Measurements from ENCODE around the gene HGFAC.

The HGFAC gene

DNA sequence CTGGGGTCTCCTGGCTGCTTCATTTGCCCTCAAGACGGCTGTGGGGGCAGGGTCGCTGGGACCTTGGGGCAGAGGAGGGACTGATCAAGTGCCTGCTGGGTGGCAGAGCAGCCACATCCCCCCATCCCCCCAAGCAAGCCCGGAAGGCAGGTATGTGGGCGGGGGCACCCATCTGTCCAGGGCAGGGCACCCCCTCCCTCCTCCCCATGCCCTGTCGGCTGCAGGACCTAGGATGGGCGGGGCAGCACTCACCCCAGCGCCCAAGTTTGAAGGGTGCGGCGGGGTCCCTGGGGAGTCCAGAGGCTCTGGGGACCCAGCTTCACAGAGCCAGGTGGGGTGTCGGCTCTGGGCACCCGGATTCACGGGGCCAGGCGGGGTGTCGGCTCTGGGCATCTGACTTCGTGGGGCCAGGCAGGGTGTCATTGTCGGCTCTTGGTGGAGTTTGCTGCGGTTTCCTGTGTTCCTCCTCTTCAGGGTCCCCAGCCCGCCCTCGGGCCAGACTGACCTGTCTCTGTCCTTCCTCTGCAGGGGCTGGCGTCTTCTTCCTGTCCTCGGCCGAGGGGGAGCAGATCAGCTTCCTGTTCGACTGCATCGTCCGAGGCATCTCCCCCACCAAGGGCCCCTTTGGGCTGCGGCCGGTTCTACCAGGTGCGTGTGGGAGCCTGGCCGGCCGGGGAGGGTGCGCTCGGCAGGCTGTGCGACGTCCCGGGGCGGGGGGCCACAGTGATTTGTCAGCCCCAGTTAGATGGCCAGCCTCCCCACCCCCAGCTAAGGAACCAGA, 43.4 kb downstream of the HGFAC start:
- DNase-seq: no peak

DNA sequence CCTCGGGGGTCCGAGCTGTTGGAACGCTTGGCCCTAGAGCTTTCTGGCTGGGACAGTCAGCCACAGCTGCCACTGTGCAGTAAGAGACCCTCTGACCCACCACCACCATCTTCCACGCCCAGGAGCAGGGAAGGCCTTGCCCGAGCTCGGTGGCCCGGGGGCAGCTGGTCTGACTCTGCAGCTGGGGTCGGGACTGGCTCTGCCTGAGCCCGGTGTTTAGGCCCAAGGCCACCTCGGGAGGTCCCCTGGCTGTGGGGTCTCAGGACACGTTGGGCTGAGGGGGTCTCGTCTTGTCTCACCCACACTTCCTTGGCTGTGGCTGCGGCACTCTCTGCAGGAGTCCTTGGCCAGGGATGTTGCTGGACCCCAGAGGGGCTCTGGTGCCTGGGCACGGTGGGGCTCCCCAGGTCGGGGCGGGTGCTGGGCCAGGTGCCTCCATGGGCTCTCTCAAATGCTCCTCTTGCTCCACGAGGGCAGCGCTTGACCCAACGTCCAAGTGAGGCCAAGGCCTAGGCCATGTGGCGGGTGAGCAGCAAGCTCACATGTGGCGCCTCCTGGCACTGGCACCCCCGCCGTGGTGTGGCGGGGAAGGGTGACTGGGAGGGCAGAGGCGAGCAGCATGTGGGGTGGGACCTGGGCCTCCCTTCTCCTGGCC, 44.2 kb downstream of the HGFAC start:
- DNase-seq: no peak

DNA sequence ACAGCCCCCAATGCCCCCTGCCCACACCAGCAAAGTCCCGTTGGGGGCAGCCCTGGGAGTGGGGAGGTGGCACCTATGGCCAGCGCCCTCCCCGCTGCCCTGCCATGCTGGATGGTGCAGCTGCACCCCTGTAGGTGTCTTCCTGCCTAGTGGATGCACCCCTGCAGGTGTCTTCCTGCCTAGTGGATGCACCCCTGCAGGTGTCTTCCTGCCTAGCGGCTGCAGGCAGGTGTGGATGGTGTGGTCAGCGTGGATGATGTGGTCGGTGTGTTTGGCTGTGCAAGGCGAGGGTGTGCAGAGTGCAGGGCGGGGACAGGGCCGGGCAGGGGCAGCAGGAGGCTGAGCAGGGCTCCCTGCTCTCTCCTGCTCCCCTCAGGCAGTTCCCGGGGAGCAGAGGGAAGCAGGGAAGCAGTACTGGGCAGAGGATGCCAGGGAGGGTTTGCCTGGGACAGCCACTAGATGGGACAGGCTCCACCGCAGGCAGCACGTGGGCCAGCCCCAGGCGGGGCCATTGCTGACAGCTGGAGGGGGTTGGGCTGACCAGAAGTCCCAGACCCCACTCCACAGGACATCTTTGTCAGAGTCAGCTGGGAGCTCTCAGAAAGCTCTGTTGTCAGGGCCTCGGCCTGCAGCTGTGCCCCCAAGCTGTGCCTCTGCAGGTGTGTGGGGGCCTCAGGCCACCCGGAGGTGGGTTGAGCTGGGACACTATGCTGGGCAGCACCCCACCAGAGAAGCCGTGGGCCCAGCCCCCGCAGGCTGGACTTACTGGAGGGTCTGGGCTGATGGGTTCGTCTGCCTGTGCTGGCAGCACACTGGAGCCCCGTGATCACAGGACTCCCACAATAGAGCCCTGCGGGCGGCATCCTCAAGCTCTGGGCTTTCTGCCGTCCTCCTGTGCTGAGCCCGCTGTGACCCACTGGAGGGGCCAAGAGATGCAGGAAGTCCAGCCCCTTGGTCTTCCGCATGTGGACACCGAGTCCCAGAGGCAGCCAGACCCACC, 45.1 kb downstream of the HGFAC start:
- DNase-seq: peak in 28 of 56 donors; percentile 15 to 70 (median 37)

- DNase-seq: peak in 1 of 56 donors; percentile 39
These were observed 46.1 kb downstream of the HGFAC start for GRCh38 chr4:3487861-3488260.

DNA sequence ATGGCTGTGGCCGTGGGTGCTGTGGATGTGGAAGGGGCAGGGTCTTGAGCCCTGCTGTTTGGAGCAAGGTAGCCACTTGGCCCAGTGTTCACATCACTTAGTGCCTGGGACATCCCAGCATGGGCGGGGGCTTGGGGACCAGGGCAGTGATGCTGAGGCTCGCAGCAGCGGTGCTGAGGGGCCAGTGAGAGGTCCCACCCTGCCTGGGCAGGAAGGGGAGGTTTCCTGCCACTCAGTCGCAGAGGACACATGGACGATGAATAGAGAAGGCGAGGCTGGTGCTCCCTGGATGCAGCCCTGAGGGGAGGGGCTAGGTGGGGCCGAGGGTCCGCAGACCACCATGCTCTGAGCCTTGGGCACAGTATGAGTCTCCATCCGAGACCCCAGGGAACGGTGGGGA, 47.1 kb downstream of the HGFAC start:
- DNase-seq: no peak

DNA sequence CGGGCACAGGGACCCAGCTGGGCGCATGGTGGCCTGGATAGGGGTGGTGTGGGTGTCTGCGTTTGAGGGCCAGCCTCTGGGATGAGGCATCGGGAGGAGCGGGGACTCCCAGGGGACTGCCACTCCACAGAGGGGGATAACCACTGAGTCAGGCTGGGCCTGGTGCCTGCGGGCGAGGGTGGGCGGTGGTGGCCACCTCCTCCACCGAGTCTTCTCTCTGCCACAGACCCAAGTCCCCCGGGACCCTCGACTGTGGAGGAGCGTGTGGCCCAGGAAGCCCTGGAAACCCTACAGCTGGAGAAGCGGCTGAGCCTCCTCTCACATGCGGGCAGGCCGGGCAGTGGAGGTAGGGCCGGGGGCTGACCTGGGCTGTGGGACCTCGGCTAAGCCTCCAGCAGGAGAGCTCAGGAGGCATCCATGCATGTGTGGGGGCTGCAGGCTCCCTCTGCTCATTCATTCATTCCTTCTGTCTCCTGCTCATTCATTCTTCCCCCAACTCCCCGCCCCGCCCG, 47.7 kb downstream of the HGFAC start:
- no peak for DNase-seq

GRCh38 chr4:3491681-3492405, 50.1 kb downstream of the HGFAC start:
- peak in 3 of 56 donors; percentile 23 to 42 (median 36) for DNase-seq

GRCh38 chr4:3492741-3493719, 51.3 kb downstream of the HGFAC start:
- no peak for DNase-seq

- DNase-seq: no peak
These were observed 52.1 kb downstream of the HGFAC start for GRCh38 chr4:3493720-3494461.

DNA sequence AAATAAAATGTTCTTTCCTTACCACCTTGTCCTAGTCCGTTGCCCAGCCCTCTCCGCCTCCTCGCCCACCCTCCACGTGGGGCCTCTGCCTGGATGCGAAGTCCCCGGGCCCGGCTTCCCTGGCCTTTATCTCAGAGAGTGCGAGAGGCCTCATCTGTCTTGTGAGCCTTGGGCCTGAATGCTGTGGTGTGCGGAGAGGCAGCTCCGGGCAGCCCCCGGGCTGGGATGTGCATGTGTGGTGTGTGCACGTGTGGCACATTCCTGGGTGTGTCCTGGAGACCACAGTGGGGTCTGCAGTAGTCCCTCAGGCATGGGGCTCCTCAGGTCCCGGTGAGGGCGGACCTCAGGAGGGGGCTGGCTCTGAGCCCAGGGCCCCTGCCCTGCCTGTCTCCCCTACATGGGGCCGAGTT, 52.7 kb downstream of the HGFAC start:
- DNase-seq: no peak

- DNase-seq: no peak
These were observed 53.6 kb downstream of the HGFAC start for GRCh38 chr4:3495204-3495975.

GRCh38 chr4:3496021-3496420, 54.3 kb downstream of the HGFAC start:
- no peak for DNase-seq

DNA sequence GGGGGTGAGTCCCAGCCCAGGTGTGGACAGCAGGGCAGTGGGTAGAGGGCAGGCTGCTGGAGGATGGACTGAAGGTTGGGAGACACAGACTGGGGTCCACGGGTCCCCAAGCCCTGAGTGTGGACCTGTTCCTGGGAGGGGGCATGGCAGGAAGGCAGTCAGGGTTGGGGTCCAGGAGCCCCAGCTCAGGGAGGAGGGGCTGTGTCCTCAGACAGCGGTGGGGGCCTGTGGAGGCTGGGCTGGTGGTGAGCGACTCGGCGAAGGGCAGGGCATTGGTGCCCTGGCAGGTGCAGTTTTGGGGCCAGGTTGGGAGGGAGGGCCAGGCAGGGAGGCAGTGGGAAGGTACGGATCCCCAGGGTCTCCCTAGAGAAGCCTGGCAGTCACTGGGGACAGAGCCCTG, 55.3 kb downstream of the HGFAC start:
- no peak for DNase-seq

GRCh38 chr4:3497523-3498389, 56.0 kb downstream of the HGFAC start:
- no peak for DNase-seq

GRCh38 chr4:3498407-3498806, 56.6 kb downstream of the HGFAC start:
- DNase-seq: no peak

Data from nucleus accumbens (tissue), 56 donors.